Hepatocyte (in vitro differentiated cells): ENCODE results near the gene KLHL36. TPM values are rescaled to one million over a fixed set of nuclear protein-coding genes. Genes with fewer than 3 reads are reported as not detected.
"Not testable (repeated sequence)": the region's sequence is repeated elsewhere in the genome, so short reads cannot be mapped to it uniquely, and the experiment has no call there.

Experiments
- DNase-seq: peaks from one replicate; pipeline ENCODE4 v3.0.0-alpha.2; 2016; ENCODE audit warnings: low spot score
- H2AFZ ChIP-seq: fragments of 200-600 bp; sonication (generic); 2 replicates; pipeline ENCODE4 v1.6.0; 2016; ENCODE audit warnings: antibody characterized with exemption, mild to moderate bottlenecking
- H3K27ac ChIP-seq: fragments of 200-600 bp; sonication (generic); 2 replicates; pipeline ENCODE4 v1.5.1; 2016; ENCODE audit warnings: mild to moderate bottlenecking
- H3K27me3 ChIP-seq: fragments of 200-600 bp; sonication (generic); 2 replicates; pipeline ENCODE4 v1.6.1; 2016
- H3K36me3 ChIP-seq: fragments of 200-600 bp; sonication (generic); replicated peaks from 2 replicates; pipeline ENCODE4 v1.5.1; 2016; ENCODE audit warnings: low read depth; ENCODE audit not compliant: insufficient read depth
- H3K4me1 ChIP-seq: fragments of 200-600 bp; sonication (generic); 2 replicates; pipeline ENCODE4 v1.5.1; 2016; ENCODE audit warnings: mild to moderate bottlenecking, moderate library complexity; ENCODE audit not compliant: insufficient read depth
- H3K4me2 ChIP-seq: fragments of 200-600 bp; sonication (generic); 2 replicates; pipeline ENCODE4 v1.6.0; 2016
- H3K4me3 ChIP-seq: fragments of 200-600 bp; sonication (generic); 2 replicates; pipeline ENCODE4 v1.5.1; 2016; ENCODE audit warnings: mild to moderate bottlenecking
- H3K79me2 ChIP-seq: fragments of 200-600 bp; sonication (generic); 2 replicates; pipeline ENCODE4 v1.6.0; 2017; ENCODE audit warnings: mild to moderate bottlenecking
- H3K9me2 ChIP-seq: fragments of 200-600 bp; sonication (generic); replicated peaks from 2 replicates; pipeline ENCODE4 v1.6.0; 2017; ENCODE audit warnings: mild to moderate bottlenecking; ENCODE audit not compliant: insufficient read depth
- H3K9me3 ChIP-seq: fragments of 200-600 bp; sonication (generic); 2 replicates; pipeline ENCODE4 v1.5.1; 2016; ENCODE audit warnings: low read depth, mild to moderate bottlenecking
- H4K20me1 ChIP-seq: fragments of 200-600 bp; sonication (generic); 2 replicates; pipeline ENCODE4 v1.6.0; 2016; ENCODE audit warnings: mild to moderate bottlenecking; ENCODE audit not compliant: insufficient read depth, poor library complexity, severe bottlenecking
- CTCF ChIP-seq: fragments of 200-600 bp; sonication (generic); IDR thresholded peaks from 2 replicates; pipeline ENCODE4 v1.5.1; 2016; ENCODE audit warnings: antibody characterized with exemption, mild to moderate bottlenecking; ENCODE audit not compliant: poor library complexity
- EZH2 ChIP-seq: fragments of 200-600 bp; sonication (generic); IDR thresholded peaks from 2 replicates; pipeline ENCODE4 v1.6.1; 2016; ENCODE audit warnings: antibody characterized with exemption, mild to moderate bottlenecking, borderline replicate concordance
- EZH2phosphoT487 ChIP-seq: fragments of 200-600 bp; sonication (generic); IDR thresholded peaks from one replicate; pipeline ENCODE4 v1.6.1; 2018; ENCODE audit warnings: antibody characterized with exemption, mild to moderate bottlenecking, low read depth, moderate library complexity; ENCODE audit not compliant: unreplicated experiment, severe bottlenecking
- WGBS: methylation state at CpG from one replicate; pipeline ENCODE4 v1.1.6; 2016; ENCODE audit warnings: low lambda C conversion rate; ENCODE audit errors: missing lambda C conversion rate; 5-methylcytosine and 5-hydroxymethylcytosine counted together
- polyA plus RNA-seq: library from polyadenylated mRNA; unstranded; fragments of >200 nt; fragmentation: Nextera tagmentation; extraction: Ambion mirVana; gene quantifications from 2 replicates; pipeline ENCODE4 v1.2.1, GENCODE V29; 2016
- total RNA-seq: library from RNA; depleted of rRNA; stranded (reverse); fragments of >200 nt; gene quantifications from 2 replicates; pipeline ENCODE4 v1.2.3, GENCODE V29; 2014

KLHL36 gene
- total and polyA plus RNA-seq, 2 experiments from 2014 or later: 24.4 to 50.5 TPM

GRCh38 chr16:84630446-84631152 lies 17.7 kb upstream of the KLHL36 start:
- 95% methylated on average over 16 of the region's 16 CpGs for WGBS

GRCh38 chr16:84631153-84631466 lies 17.2 kb upstream of the KLHL36 start:
- no peaks in the 10 kb centered on the region for H3K9me3 ChIP-seq
- H3K9me2 ChIP-seq: no peaks in the 10 kb centered on the region
- no peak overlapping the region for H2AFZ ChIP-seq
- H3K4me3 ChIP-seq: no peak overlapping the region
- no peak for DNase-seq
- 89% methylated on average over 4 of the region's 4 CpGs for WGBS
- H3K4me2 ChIP-seq: no peak overlapping the region
- H3K27ac ChIP-seq: no peak overlapping the region
- no peaks in the 10 kb centered on the region for H3K36me3 ChIP-seq
- no peaks in the 10 kb centered on the region for H3K27me3 ChIP-seq
- H4K20me1 ChIP-seq: no peaks in the 10 kb centered on the region
- no peaks in the 10 kb centered on the region for H3K4me1 ChIP-seq
- no peaks in the 10 kb centered on the region for H3K79me2 ChIP-seq
- TF ChIP-seq EZH2 (no peak), EZH2phosphoT487 (no peak), CTCF (no peak)

More at GRCh38 chr16:84630446-84631152, 17.7 kb upstream of the KLHL36 start:
- Histone ChIP-seq H4K20me1 (no peaks in the 10 kb centered on the region), H3K27ac (no peak overlapping the region), H3K9me3 (no peaks in the 10 kb centered on the region), H3K27me3 (no peaks in the 10 kb centered on the region), H3K9me2 (no peaks in the 10 kb centered on the region), H3K4me1 (no peaks in the 10 kb centered on the region), H3K36me3 (no peaks in the 10 kb centered on the region), H2AFZ (no peak overlapping the region), H3K79me2 (no peaks in the 10 kb centered on the region), H3K4me2 (no peak overlapping the region), H3K4me3 (no peak overlapping the region)
- TF ChIP-seq EZH2: no peak
- no peak for TF ChIP-seq CTCF
- no peak for DNase-seq

GRCh38 chr16:84631886-84632285 lies 16.4 kb upstream of the KLHL36 start:
- Histone ChIP-seq H3K27ac (no peak overlapping the region), H4K20me1 (no peaks in the 10 kb centered on the region), H3K4me3 (no peak overlapping the region), H3K4me1 (no peaks in the 10 kb centered on the region), H3K79me2 (no peaks in the 10 kb centered on the region), H3K36me3 (no peaks in the 10 kb centered on the region), H3K27me3 (no peaks in the 10 kb centered on the region), H3K4me2 (no peak overlapping the region), H2AFZ (no peak overlapping the region), H3K9me2 (no peaks in the 10 kb centered on the region), H3K9me3 (no peaks in the 10 kb centered on the region)
- no peak for DNase-seq
- TF ChIP-seq EZH2phosphoT487 (no peak), EZH2 (no peak), CTCF (no peak)
- 90% methylated on average over 6 of the region's 6 CpGs for WGBS

- not testable (repeated sequence) for H3K4me1 ChIP-seq, H4K20me1 ChIP-seq, H3K4me2 ChIP-seq, H3K79me2 ChIP-seq, H3K27ac ChIP-seq, H3K9me3 ChIP-seq, H3K27me3 ChIP-seq, H2AFZ ChIP-seq, DNase-seq, H3K36me3 ChIP-seq, H3K4me3 ChIP-seq, H3K9me2 ChIP-seq
- WGBS: 95% methylated on average over 7 of the region's 7 CpGs
Measured at GRCh38 chr16:84632862-84633261, 15.4 kb upstream of the KLHL36 start.
